Right atrium auricular region (tissue), 2 donors: ENCODE data around the gene IL24. TPM values are rescaled to one million over a fixed set of nuclear protein-coding genes. Genes with fewer than 3 reads are reported as not detected.

Source experiments
- DNase-seq: peaks from one replicate; pipeline ENCODE4 v3.0.0-alpha.2; 2019; ENCODE audit warnings: low spot score
- H3K27ac ChIP-seq, 2 donors: fragments of 200-600 bp; sonication (generic); 1 replicate in 1 of 2; 2 replicates in 1 of 2; pipeline ENCODE4 v1.5.1; 2016 to 2019
- H3K27me3 ChIP-seq, 2 donors: fragments of 200-600 bp; sonication (generic); one replicate each; pipeline versions ENCODE4 v1.5.1 to v1.6.0; 2017 to 2019
- H3K36me3 ChIP-seq: fragments of 200-600 bp; sonication (generic); one replicate; pipeline ENCODE4 v1.5.1; 2016
- H3K4me1 ChIP-seq, 2 donors: fragments of 200-600 bp; sonication (generic); one replicate each; pipeline versions ENCODE4 v1.5.1 to v1.6.0; 2017 to 2019
- H3K4me3 ChIP-seq, 2 donors: fragments of 200-600 bp; sonication (generic); 1 replicate in 1 of 2; 2 replicates in 1 of 2; pipeline ENCODE4 v1.5.1; 2017 to 2019; ENCODE audit warnings: mild to moderate bottlenecking in 1 of 2, moderate library complexity in 1 of 2
- H3K9me3 ChIP-seq, 2 donors: fragments of 200-600 bp; sonication (generic); one replicate each; pipeline ENCODE4 v1.5.1; 2019
- total RNA-seq, 2 donors: library from RNA; depleted of rRNA; stranded (reverse); fragments of >200 nt; gene quantifications; one replicate each; pipeline ENCODE4 v1.1.0, GENCODE V29; 2016
- TF ChIP-seq, protein P1 (sequence below), 2 donors: fragments of 200-600 bp; sonication (generic); IDR thresholded peaks; one replicate each; pipeline ENCODE4 v1.5.1; 2019; ENCODE audit warnings: antibody characterized with exemption in 2 of 2

Gene IL24
- total RNA-seq, 2 donors from 2014 or later, result 1.1 TPM; not detected in 1

DNA sequence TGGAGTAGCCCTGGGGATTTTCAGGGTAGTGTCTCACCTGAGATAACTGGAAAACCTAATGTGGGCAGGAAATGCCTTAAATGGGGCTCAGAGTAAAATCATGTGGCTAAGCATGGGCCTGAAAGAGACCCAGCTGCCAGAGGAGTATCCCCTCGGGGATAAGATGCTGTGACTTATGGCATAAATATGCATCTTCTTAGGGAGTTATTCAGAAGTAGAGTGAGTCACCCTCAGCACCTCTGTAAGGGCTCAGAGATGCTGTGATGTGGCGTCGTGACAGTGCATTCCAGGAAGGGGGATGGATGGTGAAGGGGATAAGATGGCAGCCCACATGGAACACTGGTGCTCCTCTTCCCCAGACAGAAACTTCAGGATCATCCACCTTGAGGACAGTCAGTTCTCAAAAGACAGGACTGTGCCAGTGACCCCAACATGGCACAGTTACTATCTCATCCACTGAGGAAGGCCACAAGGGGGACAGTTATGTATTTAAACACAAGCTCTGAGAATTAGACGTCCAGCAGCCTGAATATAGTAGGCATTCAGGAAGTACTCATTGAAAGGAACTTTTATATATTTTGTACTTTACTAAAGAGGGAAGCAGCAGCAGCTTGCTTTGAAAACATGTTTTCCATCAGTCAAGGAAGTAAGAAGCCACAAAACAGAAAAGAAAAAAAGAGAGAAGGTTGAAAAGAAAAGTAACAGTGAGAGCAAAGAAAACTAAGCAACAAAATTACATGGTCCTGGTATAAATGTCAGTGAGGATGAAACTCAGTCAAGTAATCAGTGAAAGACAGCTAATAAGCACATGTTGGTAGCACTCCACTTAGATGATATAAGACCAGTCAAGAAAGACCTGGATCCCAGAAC is 8.3 kb downstream of the IL24 start:
- TF ChIP-seq, protein P1, sequence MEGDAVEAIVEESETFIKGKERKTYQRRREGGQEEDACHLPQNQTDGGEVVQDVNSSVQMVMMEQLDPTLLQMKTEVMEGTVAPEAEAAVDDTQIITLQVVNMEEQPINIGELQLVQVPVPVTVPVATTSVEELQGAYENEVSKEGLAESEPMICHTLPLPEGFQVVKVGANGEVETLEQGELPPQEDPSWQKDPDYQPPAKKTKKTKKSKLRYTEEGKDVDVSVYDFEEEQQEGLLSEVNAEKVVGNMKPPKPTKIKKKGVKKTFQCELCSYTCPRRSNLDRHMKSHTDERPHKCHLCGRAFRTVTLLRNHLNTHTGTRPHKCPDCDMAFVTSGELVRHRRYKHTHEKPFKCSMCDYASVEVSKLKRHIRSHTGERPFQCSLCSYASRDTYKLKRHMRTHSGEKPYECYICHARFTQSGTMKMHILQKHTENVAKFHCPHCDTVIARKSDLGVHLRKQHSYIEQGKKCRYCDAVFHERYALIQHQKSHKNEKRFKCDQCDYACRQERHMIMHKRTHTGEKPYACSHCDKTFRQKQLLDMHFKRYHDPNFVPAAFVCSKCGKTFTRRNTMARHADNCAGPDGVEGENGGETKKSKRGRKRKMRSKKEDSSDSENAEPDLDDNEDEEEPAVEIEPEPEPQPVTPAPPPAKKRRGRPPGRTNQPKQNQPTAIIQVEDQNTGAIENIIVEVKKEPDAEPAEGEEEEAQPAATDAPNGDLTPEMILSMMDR (IDR thresholded peaks at IDR 0.05), result no peak
- Histone ChIP-seq H3K4me3 (no peak overlapping the region), H3K4me1 (peaks cover 0 to 14% of the 10 kb centered on the region in 2 donors), H3K9me3 (no peaks in the 10 kb centered on the region), H3K27me3 (no peaks in the 10 kb centered on the region), H3K27ac (no peak overlapping the region), H3K36me3 (no peaks in the 10 kb centered on the region)
- no peak for DNase-seq

DNA sequence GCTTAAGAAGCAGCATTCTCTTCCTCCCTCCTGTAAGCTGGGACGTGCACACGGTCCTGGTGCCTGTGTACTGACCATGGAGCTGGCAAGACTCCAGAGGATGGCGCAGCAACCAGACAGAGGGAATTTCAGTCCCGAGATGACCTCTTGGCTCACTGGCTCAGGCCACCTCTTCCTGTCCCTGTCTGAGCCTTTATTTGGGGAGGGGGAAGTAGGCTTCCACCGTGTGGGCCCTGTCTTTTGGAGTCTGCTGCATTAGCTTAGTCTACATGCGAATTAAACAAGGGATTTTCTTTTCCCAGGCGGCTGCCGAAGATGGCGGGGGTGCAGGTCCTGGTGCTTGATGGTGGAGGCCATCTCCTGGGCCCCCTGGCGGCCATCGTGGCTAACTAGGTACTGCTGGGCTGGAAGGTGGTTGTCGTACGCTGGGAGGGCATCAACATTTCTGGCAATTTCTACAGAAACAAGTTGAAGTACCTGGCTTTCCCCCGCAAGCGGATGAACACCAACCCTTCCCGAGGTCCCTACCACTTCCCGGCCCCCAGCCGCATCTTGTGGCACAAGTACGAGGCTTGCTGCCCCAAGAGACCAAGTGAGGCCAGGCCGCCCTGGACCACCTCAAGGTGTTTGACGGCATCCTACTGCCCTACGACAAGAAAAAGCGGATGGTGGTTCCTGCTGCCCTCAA is 10.2 kb downstream of the IL24 start:
- DNase-seq, result no peak
- H3K27me3 ChIP-seq, result no peaks in the 10 kb centered on the region
- no peak overlapping the region for H3K27ac ChIP-seq

DNA sequence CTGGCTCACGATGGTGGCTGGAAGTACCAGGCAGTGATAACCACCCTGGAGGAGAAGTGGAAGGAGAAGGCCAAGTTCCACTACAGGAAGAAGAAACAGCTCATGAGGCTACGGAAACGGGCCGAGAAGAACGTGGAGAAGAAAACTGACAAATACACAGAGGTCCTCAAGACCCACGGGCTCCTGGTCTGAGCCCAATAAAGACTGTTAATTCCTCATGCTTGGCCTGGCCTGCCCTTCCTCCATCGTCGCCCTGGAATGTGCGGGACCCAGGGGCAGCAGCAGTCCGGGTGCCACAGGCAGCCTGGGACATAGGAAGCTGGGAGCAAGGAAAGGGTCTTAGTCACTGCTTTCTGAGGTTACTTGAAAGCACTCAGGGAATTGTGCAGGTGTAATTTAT is 10.8 kb downstream of the IL24 start:
- peaks cover 0 to 14% of the 10 kb centered on the region in 2 donors for H3K4me1 ChIP-seq
- no peak overlapping the region for H3K27ac ChIP-seq
- no peak for DNase-seq
- no peaks in the 10 kb centered on the region for H3K27me3 ChIP-seq
- no peaks in the 10 kb centered on the region for H3K36me3 ChIP-seq
- H3K4me3 ChIP-seq, result no peak overlapping the region
- H3K9me3 ChIP-seq, result no peaks in the 10 kb centered on the region
- TF ChIP-seq, protein P1 (IDR thresholded peaks at IDR 0.05), result no peak

More for the DNA sequence above, 10.2 kb downstream of the IL24 start:
- Histone ChIP-seq H3K4me3 (no peak overlapping the region), H3K4me1 (peaks cover 0 to 14% of the 10 kb centered on the region in 2 donors), H3K9me3 (no peaks in the 10 kb centered on the region), H3K36me3 (no peaks in the 10 kb centered on the region)
- TF ChIP-seq, protein P1 (IDR thresholded peaks at IDR 0.05), result no peak

DNA sequence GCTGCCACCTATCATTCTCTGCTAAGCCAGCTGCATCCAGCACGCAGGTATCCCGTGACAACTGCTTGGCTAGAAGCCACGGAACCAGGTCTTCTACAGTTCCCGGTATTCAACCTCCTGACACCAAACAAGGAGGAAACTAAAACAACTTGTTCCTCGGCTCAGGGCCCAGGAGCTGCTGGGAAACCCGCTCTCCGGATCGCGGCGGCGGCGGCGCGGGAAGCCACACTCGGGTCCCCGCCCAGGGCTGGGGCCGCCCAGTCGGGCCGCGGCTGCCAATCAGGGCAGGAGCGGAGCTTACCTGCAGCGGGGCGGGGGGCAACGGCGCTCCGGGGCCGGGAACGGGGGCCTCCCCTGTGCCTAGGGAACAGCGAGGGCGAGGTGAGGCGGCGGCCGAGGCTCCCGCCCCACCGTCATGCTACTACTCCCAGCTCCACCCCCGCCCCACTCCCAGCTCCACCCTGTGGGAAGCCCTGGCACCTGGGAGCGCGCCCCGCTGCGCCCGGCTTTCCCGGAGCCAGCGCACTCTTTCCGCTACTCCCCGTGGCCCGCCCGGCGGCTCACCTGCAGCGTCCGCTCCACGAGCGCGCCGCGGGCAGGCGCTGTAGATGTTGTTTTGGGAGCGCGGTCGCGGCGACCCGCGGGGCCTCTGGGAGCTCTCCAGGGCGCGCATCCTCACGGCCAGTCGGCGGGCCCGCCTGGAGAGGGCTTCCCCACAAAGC is 12.1 kb downstream of the IL24 start:
- peak overlapping the region; percentile 43 to 75 for H3K27ac ChIP-seq
- no peak for DNase-seq

DNA sequence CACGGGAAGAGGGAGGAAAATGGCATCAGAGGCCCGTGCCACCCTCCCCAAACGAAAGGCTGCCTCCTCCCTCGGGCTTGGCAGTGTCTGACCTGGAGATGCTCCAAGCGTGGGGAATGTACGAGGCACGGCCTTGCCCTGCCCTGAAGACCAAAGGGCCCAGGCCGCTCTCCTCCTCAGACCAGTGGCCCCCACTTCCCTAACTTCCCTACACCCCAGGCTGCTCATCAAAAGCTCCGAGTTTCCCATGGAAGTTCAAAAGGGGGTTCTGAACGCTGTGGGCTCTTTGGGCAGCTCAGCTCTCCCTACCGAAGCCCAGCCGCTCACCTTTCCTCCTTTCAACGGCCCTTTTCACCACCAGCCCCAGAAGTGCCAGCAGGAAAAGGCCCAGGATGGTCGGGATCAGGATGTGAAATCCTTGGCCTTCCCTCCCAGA is 12.7 kb downstream of the IL24 start:
- Histone ChIP-seq H3K27ac (peak overlapping the region; percentile 43 to 75), H3K36me3 (no peaks in the 10 kb centered on the region), H3K4me3 (peak overlapping the region; percentile 40 to 57), H3K27me3 (no peaks in the 10 kb centered on the region), H3K9me3 (no peaks in the 10 kb centered on the region), H3K4me1 (peaks cover 0 to 14% of the 10 kb centered on the region in 2 donors)
- DNase-seq, result no peak
- TF ChIP-seq, protein P1 (IDR thresholded peaks at IDR 0.05), result no peak

More for the DNA sequence above, 12.1 kb downstream of the IL24 start:
- Histone ChIP-seq H3K9me3 (no peaks in the 10 kb centered on the region), H3K4me1 (peaks cover 0 to 14% of the 10 kb centered on the region in 2 donors), H3K27me3 (no peaks in the 10 kb centered on the region), H3K4me3 (peak overlapping the region; percentile 40 to 57), H3K36me3 (no peaks in the 10 kb centered on the region)
- TF ChIP-seq, protein P1 (IDR thresholded peaks at IDR 0.05), result no peak
